ENCODE results near the gene OSBPL7.

DNA sequence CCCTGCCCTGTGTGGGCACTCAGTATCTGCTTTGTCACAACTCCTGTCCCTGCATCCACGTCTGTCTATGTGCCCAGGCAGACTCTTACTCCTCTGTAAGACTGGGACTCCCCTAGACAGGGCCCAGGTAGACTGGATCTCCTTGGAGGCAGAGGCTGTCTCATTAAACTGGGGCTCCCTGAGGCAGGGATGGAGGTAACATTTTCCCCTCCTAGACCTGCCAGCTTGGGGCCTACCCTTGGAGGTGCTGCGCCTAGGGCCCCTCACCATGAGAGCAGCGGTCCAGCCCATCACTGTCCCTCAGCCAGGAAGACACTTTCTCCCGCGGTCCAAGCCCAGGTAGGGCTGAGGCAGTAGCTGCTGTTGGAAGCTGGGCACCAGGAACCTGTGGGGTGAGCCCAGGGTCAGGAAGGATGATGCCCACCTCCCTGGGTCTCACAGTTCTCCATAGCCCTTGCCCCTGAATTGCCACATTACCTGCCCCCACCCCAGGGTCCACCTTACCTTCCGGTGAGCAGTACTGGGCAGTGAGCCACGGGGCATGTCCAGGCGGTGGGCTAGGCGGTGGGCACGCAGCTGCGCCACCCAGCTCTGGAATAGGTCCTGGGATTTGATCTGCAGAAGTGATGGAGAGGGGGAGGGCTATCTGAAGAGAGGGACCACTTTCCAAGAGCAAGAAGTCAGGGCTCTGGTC lies 3.4 kb downstream of the OSBPL7 start:
- TF ChIP-seq POLR2A (IDR thresholded peaks at IDR 0.05; ENCODE audit: borderline replicate concordance, extremely low read depth, insufficient read depth, insufficient read length): no peak
- TF ChIP-seq, protein P1, sequence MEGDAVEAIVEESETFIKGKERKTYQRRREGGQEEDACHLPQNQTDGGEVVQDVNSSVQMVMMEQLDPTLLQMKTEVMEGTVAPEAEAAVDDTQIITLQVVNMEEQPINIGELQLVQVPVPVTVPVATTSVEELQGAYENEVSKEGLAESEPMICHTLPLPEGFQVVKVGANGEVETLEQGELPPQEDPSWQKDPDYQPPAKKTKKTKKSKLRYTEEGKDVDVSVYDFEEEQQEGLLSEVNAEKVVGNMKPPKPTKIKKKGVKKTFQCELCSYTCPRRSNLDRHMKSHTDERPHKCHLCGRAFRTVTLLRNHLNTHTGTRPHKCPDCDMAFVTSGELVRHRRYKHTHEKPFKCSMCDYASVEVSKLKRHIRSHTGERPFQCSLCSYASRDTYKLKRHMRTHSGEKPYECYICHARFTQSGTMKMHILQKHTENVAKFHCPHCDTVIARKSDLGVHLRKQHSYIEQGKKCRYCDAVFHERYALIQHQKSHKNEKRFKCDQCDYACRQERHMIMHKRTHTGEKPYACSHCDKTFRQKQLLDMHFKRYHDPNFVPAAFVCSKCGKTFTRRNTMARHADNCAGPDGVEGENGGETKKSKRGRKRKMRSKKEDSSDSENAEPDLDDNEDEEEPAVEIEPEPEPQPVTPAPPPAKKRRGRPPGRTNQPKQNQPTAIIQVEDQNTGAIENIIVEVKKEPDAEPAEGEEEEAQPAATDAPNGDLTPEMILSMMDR (IDR thresholded peaks at IDR 0.05 in 2 of 3, conservative IDR thresholded peaks at IDR 0.05 in 1 of 3; ENCODE audit: borderline replicate concordance in 1 of 3, insufficient read depth in 1 of 3, low read depth in 2 of 3, low read length in 2 of 3): no peak
- TF ChIP-seq, protein P2, sequence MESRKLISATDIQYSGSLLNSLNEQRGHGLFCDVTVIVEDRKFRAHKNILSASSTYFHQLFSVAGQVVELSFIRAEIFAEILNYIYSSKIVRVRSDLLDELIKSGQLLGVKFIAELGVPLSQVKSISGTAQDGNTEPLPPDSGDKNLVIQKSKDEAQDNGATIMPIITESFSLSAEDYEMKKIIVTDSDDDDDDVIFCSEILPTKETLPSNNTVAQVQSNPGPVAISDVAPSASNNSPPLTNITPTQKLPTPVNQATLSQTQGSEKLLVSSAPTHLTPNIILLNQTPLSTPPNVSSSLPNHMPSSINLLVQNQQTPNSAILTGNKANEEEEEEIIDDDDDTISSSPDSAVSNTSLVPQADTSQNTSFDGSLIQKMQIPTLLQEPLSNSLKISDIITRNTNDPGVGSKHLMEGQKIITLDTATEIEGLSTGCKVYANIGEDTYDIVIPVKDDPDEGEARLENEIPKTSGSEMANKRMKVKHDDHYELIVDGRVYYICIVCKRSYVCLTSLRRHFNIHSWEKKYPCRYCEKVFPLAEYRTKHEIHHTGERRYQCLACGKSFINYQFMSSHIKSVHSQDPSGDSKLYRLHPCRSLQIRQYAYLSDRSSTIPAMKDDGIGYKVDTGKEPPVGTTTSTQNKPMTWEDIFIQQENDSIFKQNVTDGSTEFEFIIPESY (IDR thresholded peaks at IDR 0.05; ENCODE audit: extremely low read depth, insufficient replicate concordance, low read length): no peak
- TF ChIP-seq, protein P3, sequence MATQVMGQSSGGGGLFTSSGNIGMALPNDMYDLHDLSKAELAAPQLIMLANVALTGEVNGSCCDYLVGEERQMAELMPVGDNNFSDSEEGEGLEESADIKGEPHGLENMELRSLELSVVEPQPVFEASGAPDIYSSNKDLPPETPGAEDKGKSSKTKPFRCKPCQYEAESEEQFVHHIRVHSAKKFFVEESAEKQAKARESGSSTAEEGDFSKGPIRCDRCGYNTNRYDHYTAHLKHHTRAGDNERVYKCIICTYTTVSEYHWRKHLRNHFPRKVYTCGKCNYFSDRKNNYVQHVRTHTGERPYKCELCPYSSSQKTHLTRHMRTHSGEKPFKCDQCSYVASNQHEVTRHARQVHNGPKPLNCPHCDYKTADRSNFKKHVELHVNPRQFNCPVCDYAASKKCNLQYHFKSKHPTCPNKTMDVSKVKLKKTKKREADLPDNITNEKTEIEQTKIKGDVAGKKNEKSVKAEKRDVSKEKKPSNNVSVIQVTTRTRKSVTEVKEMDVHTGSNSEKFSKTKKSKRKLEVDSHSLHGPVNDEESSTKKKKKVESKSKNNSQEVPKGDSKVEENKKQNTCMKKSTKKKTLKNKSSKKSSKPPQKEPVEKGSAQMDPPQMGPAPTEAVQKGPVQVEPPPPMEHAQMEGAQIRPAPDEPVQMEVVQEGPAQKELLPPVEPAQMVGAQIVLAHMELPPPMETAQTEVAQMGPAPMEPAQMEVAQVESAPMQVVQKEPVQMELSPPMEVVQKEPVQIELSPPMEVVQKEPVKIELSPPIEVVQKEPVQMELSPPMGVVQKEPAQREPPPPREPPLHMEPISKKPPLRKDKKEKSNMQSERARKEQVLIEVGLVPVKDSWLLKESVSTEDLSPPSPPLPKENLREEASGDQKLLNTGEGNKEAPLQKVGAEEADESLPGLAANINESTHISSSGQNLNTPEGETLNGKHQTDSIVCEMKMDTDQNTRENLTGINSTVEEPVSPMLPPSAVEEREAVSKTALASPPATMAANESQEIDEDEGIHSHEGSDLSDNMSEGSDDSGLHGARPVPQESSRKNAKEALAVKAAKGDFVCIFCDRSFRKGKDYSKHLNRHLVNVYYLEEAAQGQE (IDR thresholded peaks at IDR 0.05; ENCODE audit: low read depth): no peak

Data from HCT116 (cell line).